AG04450 (cell line): ENCODE results near the gene HBQ1. TPM values are rescaled to one million over a fixed set of nuclear protein-coding genes. Genes with fewer than 3 reads are reported as not detected.
"Not testable (repeated sequence)": the region's sequence is repeated elsewhere in the genome, so short reads cannot be mapped to it uniquely, and the experiment has no call there.

ENCODE experiments used
- CTCF ChIA-PET: fragments of 300-600, 350-600 bp; formaldehyde crosslinking; extraction: SDS; loops from one replicate; lab custom pipeline; 2022; ENCODE audit warnings: antibody characterized with exemption, inconsistent platforms; lab: Charles Lee
- POLR2A ChIA-PET: fragments of 350-600 bp; formaldehyde crosslinking; extraction: SDS; loops from one replicate; lab custom pipeline; 2021; ENCODE audit warnings: antibody characterized with exemption, inconsistent platforms; lab: Yijun Ruan, JAX
- DNase-seq: peaks from one replicate; pipeline ENCODE4 v3.0.0-alpha.2; 2011; ENCODE audit warnings: low read depth, low spot score
- H3K27ac ChIP-seq: one replicate; pipeline ENCODE4 v1.5.1; 2012; ENCODE audit warnings: low read depth, low read length, control low read depth
- H3K27me3 ChIP-seq: one replicate; pipeline ENCODE4 v1.6.0; 2012; ENCODE audit warnings: low read length; ENCODE audit not compliant: control insufficient read depth, insufficient read depth
- H3K4me3 ChIP-seq: 2 replicates; pipeline ENCODE4 v1.5.1; 2011; ENCODE audit warnings: mild to moderate bottlenecking, low read depth, low read length, control low read depth
- H3K9me3 ChIP-seq: 2 replicates; pipeline ENCODE4 v1.5.1; 2012; ENCODE audit warnings: low read length; ENCODE audit not compliant: control insufficient read depth, insufficient read depth
- polyA plus RNA-seq: library from polyadenylated mRNA; depleted of rRNA; stranded (reverse); fragments of >200 nt; gene quantifications from 2 replicates; pipeline ENCODE4 v1.2.3, GENCODE V29; 2011
- TF ChIP-seq, protein P1 (sequence below): IDR thresholded peaks from 2 replicates; pipeline ENCODE4 v1.5.1; 2011; ENCODE audit warnings: low read depth, low read length, control low read depth, inconsistent platforms

The HBQ1 gene
- polyA plus RNA-seq, 1 experiment = not detected

DNA sequence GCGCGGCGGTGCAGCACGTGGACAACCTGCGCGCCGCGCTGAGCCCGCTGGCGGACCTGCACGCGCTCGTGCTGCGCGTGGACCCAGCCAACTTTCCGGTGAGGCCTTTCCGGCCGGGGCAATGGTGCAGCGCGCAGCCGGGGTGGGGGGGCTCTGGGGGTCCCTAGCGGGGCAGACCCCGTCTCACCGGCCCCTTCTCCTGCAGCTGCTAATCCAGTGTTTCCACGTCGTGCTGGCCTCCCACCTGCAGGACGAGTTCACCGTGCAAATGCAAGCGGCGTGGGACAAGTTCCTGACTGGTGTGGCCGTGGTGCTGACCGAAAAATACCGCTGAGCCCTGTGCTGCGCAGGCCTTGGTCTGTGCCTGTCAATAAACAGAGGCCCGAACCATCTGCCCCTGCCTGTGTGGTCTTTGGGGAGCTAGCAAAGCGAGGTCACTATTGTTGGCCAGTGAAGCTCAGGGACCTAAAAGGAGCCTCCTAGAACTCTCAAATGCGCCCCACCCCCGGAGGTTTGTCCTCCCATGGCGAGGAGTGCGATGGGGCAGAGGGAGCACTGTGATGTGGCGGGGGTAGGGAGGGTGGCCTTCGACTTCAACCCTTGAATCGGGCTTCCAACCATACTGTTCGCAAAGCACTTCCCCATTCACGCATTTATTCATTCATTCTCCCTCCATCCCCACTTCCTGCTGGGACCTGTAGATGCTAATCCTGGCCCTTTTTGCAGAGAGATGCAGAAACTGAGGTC lies 13.7 kb upstream of the HBQ1 start:
- H3K27me3 ChIP-seq = peaks cover 47% of the 10 kb centered on the region
- no peak for DNase-seq
- H3K9me3 ChIP-seq = no peaks in the 10 kb centered on the region; the same call in 1 of the 2 replicates
- H3K4me3 ChIP-seq = no peak overlapping the region
- TF ChIP-seq, protein P1, sequence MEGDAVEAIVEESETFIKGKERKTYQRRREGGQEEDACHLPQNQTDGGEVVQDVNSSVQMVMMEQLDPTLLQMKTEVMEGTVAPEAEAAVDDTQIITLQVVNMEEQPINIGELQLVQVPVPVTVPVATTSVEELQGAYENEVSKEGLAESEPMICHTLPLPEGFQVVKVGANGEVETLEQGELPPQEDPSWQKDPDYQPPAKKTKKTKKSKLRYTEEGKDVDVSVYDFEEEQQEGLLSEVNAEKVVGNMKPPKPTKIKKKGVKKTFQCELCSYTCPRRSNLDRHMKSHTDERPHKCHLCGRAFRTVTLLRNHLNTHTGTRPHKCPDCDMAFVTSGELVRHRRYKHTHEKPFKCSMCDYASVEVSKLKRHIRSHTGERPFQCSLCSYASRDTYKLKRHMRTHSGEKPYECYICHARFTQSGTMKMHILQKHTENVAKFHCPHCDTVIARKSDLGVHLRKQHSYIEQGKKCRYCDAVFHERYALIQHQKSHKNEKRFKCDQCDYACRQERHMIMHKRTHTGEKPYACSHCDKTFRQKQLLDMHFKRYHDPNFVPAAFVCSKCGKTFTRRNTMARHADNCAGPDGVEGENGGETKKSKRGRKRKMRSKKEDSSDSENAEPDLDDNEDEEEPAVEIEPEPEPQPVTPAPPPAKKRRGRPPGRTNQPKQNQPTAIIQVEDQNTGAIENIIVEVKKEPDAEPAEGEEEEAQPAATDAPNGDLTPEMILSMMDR = no peak
- ChIA-PET POLR2A (no interaction called here), CTCF (no interaction called here)
- H3K27ac ChIP-seq = no peak overlapping the region

DNA sequence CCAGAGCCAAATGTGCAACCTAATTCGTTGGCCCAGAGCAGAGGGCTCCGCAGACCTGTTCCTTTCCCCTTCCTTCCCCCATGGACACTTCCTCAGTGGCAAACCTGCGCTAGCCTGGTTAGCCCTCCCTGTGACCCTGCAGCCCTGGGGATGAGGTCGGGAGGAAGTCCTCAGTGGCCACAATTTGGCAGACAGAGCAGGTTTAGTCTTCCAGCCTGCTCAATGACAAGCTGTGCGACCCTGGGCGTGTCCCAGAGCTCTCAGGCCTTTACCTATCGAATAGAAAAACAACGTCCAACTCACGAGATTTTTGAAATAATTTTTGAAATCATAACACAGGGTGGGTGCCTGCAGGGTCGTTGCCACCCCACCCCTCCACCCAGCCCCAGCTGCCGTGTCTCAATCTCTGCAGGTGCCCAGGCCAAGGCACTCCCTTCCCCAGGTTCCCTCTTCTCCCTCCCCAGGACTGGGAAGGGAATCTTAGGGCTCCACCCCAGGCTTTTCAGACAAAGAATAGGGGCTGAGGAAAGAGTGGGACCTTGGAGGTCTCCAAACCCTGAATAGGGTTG lies 13.1 kb upstream of the HBQ1 start:
- ChIA-PET CTCF (interaction anchor here (1.9 kb wide), 1 partner anchor 15 kb away, joined by 5 read pairs; no protein-coding TSS in a partner anchor), POLR2A (no interaction called here)
- H3K9me3 ChIP-seq = no peaks in the 10 kb centered on the region; the same call in 1 of the 2 replicates

DNA sequence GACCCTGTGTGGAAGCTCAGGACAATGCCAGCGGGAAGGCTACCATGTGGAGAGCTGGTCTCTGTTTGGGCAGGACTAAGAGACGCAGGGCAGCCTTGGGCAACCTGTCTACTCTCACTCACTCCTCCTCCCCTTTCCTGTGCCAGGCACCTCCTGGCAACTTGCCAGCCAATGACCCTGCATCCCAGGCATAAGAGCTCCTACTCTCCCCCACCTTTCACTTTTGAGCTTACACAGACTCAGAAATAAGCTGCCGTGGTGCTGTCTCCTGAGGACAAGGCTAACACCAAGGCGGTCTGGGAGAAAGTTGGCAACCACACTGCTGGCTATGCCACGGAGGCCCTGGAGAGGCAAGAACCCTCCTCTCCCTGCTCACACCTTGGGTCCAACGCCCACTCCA lies 11.8 kb upstream of the HBQ1 start:
- no peak overlapping the region for H3K4me3 ChIP-seq
- POLR2A ChIA-PET = no interaction called here
- no peaks in the 10 kb centered on the region; the same call in 1 of the 2 replicates for H3K9me3 ChIP-seq
- H3K27me3 ChIP-seq = peaks cover 44% of the 10 kb centered on the region
- CTCF ChIA-PET = interaction anchor here (0.5 to 1.9 kb wide), 5 partner anchors 12 to 72 kb away, joined by 3 to 5 read pairs (median 3); partner anchors contain the start of gene HBQ1
- DNase-seq = no peak
- TF ChIP-seq, protein P1 = no peak
- H3K27ac ChIP-seq = no peak overlapping the region

More for the DNA sequence above, 13.1 kb upstream of the HBQ1 start:
- H3K27ac ChIP-seq = no peak overlapping the region
- TF ChIP-seq, protein P1 = no peak
- no peak for DNase-seq
- no peak overlapping the region for H3K4me3 ChIP-seq
- peaks cover 47% of the 10 kb centered on the region for H3K27me3 ChIP-seq

DNA sequence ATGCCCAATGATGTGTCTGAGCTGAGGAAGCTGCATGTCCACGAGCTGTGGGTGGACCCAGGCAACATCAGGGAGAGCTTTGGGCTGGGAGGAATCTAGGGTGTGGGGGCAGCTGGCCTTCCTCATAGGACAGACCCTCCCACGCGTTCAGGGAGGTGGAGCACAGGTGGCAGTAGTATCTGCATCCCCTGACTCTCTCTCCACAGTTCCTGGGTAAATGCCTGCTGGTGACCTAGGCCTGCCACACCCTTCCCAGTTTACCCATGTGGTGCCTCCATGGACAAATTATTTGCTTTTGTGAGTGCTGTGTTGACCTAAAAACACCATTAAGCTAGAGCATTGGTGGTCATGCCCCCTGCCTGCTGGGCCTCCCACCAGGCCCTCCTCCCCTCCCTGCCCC lies 11.2 kb upstream of the HBQ1 start:
- DNase-seq = no peak
- H3K27ac ChIP-seq = no peak overlapping the region
- no peaks in the 10 kb centered on the region; the same call in 1 of the 2 replicates for H3K9me3 ChIP-seq
- H3K4me3 ChIP-seq = no peak overlapping the region
- H3K27me3 ChIP-seq = peaks cover 47% of the 10 kb centered on the region
- CTCF ChIA-PET = interaction anchor here (1.0 to 1.9 kb wide), 4 partner anchors 11 to 72 kb away, joined by 3 to 5 read pairs (median 4); partner anchors contain the start of gene HBQ1
- TF ChIP-seq, protein P1 = no peak
- POLR2A ChIA-PET = no interaction called here

DNA sequence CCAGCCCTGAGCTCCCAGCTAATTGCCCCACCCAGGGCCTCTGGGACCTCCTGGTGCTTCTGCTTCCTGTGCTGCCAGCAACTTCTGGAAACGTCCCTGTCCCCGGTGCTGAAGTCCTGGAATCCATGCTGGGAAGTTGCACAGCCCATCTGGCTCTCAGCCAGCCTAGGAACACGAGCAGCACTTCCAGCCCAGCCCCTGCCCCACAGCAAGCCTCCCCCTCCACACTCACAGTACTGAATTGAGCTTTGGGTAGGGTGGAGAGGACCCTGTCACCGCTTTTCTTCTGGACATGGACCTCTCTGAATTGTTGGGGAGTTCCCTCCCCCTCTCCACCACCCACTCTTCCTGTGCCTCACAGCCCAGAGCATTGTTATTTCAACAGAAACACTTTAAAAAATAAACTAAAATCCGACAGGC lies 10.2 kb upstream of the HBQ1 start:
- H3K27ac ChIP-seq, H3K9me3 ChIP-seq, DNase-seq, POLR2A ChIA-PET, H3K4me3 ChIP-seq: not testable (repeated sequence)
- H3K27me3 ChIP-seq = peaks cover 53% of the 10 kb centered on the region
- CTCF ChIA-PET = interaction anchor here (1.8 kb wide), 1 partner anchor 63 kb away, joined by 8 read pairs; no protein-coding TSS in a partner anchor
